ENCODE measurements around the gene CRACR2A.
A peak's percentile ranks its signal among the peaks of the same experiment; 100 is the strongest.

The CRACR2A gene

GRCh38 chr12:3768911-3769447, 16.1 kb upstream of the CRACR2A start:
- DNase-seq (ENCODE audit: low spot score in 2 of 2) (no peak), ATAC-seq (ENCODE audit: low read depth) (no peak)
- Mint-ChIP-seq H3K9me3 (no peaks in the 10 kb centered on the region), H3K27me3 (no peaks in the 10 kb centered on the region), H3K4me1 (peaks cover 3% of the 10 kb centered on the region), H3K27ac (no peak overlapping the region), H3K36me3 (peaks cover 4% of the 10 kb centered on the region), H3K4me3 (no peak overlapping the region)

GRCh38 chr12:3761116-3761735, 8.3 kb upstream of the CRACR2A start:
- H3K9me3 Mint-ChIP-seq = peaks cover 1% of the 10 kb centered on the region
- peaks cover 7% of the 10 kb centered on the region for H3K36me3 Mint-ChIP-seq
- DNase-seq (ENCODE audit: low spot score in 2 of 2) = no peak
- H3K4me3 Mint-ChIP-seq = no peak overlapping the region
- peaks cover 5% of the 10 kb centered on the region for H3K4me1 Mint-ChIP-seq
- ATAC-seq (ENCODE audit: low read depth) = no peak
- H3K27me3 Mint-ChIP-seq = no peaks in the 10 kb centered on the region
- no peak overlapping the region for H3K27ac Mint-ChIP-seq

GRCh38 chr12:3759878-3760277, 7.0 kb upstream of the CRACR2A start:
- H3K4me3 Mint-ChIP-seq = no peak overlapping the region
- H3K9me3 Mint-ChIP-seq = peaks cover 1% of the 10 kb centered on the region
- peaks cover 7% of the 10 kb centered on the region for H3K36me3 Mint-ChIP-seq
- peaks cover 5% of the 10 kb centered on the region for H3K4me1 Mint-ChIP-seq
- H3K27me3 Mint-ChIP-seq = no peaks in the 10 kb centered on the region
- DNase-seq (ENCODE audit: low spot score in 2 of 2) (no peak), ATAC-seq (ENCODE audit: low read depth) (no peak)
- H3K27ac Mint-ChIP-seq = no peak overlapping the region

- H3K36me3 Mint-ChIP-seq = peaks cover 8% of the 10 kb centered on the region
- H3K27me3 Mint-ChIP-seq = no peaks in the 10 kb centered on the region
- no peak overlapping the region for H3K4me3 Mint-ChIP-seq
- H3K27ac Mint-ChIP-seq = no peak overlapping the region
- H3K4me1 Mint-ChIP-seq = peaks cover 15% of the 10 kb centered on the region
- H3K9me3 Mint-ChIP-seq = peaks cover 1% of the 10 kb centered on the region
- no peak for DNase-seq (ENCODE audit: low spot score in 2 of 2)
- no peak for ATAC-seq (ENCODE audit: low read depth)
Measured at GRCh38 chr12:3757261-3757660, 4.4 kb upstream of the CRACR2A start.

GRCh38 chr12:3755898-3756297, 3.0 kb upstream of the CRACR2A start:
- Mint-ChIP-seq H3K9me3 (peaks cover 1% of the 10 kb centered on the region), H3K27me3 (no peaks in the 10 kb centered on the region), H3K27ac (no peak overlapping the region), H3K4me1 (peaks cover 29% of the 10 kb centered on the region), H3K4me3 (no peak overlapping the region), H3K36me3 (peaks cover 12% of the 10 kb centered on the region)
- no peak for DNase-seq (ENCODE audit: low spot score in 2 of 2)
- no peak for ATAC-seq (ENCODE audit: low read depth)

GRCh38 chr12:3753544-3754284, 805 bp upstream of the CRACR2A start:
- Mint-ChIP-seq H3K4me3 (peak overlapping the region; percentile 93), H3K27ac (peak overlapping the region; percentile 97), H3K27me3 (no peaks in the 10 kb centered on the region), H3K36me3 (peaks cover 13% of the 10 kb centered on the region), H3K9me3 (no peaks in the 10 kb centered on the region), H3K4me1 (peaks cover 35% of the 10 kb centered on the region)
- ATAC-seq (ENCODE audit: low read depth) (no peak), DNase-seq (ENCODE audit: low spot score in 2 of 2) (no peak)

- DNase-seq (ENCODE audit: low spot score in 2 of 2) = peak; percentile 20 to 49
- Mint-ChIP-seq H3K4me3 (peak overlapping the region; percentile 93), H3K27me3 (no peaks in the 10 kb centered on the region), H3K4me1 (peaks cover 35% of the 10 kb centered on the region), H3K36me3 (peaks cover 14% of the 10 kb centered on the region), H3K9me3 (no peaks in the 10 kb centered on the region), H3K27ac (peak overlapping the region; percentile 97)
- ATAC-seq (ENCODE audit: low read depth) = peak; percentile 70
Measured at GRCh38 chr12:3752096-3752709, 706 bp downstream of the CRACR2A start.

GRCh38 chr12:3751151-3752095, 1.5 kb downstream of the CRACR2A start:
- H3K4me1 Mint-ChIP-seq = peaks cover 35% of the 10 kb centered on the region

GRCh38 chr12:3750616-3751015, 2.3 kb downstream of the CRACR2A start:
- DNase-seq (ENCODE audit: low spot score in 2 of 2) (no peak), ATAC-seq (ENCODE audit: low read depth) (no peak)
- no peaks in the 10 kb centered on the region for H3K9me3 Mint-ChIP-seq
- peaks cover 35% of the 10 kb centered on the region for H3K4me1 Mint-ChIP-seq
- peak overlapping the region; percentile 97 for H3K27ac Mint-ChIP-seq
- no peak overlapping the region for H3K4me3 Mint-ChIP-seq
- no peaks in the 10 kb centered on the region for H3K27me3 Mint-ChIP-seq
- H3K36me3 Mint-ChIP-seq = peaks cover 27% of the 10 kb centered on the region

More at GRCh38 chr12:3751151-3752095, 1.5 kb downstream of the CRACR2A start:
- Mint-ChIP-seq H3K36me3 (peaks cover 21% of the 10 kb centered on the region), H3K4me3 (peak overlapping the region; percentile 93), H3K27ac (peak overlapping the region; percentile 97), H3K9me3 (no peaks in the 10 kb centered on the region), H3K27me3 (no peaks in the 10 kb centered on the region)
- ATAC-seq (ENCODE audit: low read depth) (no peak), DNase-seq (ENCODE audit: low spot score in 2 of 2) (no peak)

GRCh38 chr12:3748620-3749019, 4.3 kb downstream of the CRACR2A start:
- Mint-ChIP-seq H3K4me3 (no peak overlapping the region), H3K4me1 (peaks cover 33% of the 10 kb centered on the region), H3K9me3 (no peaks in the 10 kb centered on the region), H3K27ac (no peak overlapping the region), H3K36me3 (peaks cover 31% of the 10 kb centered on the region), H3K27me3 (no peaks in the 10 kb centered on the region)
- no peak for DNase-seq (ENCODE audit: low spot score in 2 of 2)
- no peak for ATAC-seq (ENCODE audit: low read depth)

- Mint-ChIP-seq H3K9me3 (no peaks in the 10 kb centered on the region), H3K4me3 (no peak overlapping the region), H3K27ac (no peak overlapping the region), H3K4me1 (peaks cover 30% of the 10 kb centered on the region), H3K36me3 (peaks cover 32% of the 10 kb centered on the region), H3K27me3 (no peaks in the 10 kb centered on the region)
- ATAC-seq (ENCODE audit: low read depth) = no peak
- no peak for DNase-seq (ENCODE audit: low spot score in 2 of 2)
Measured at GRCh38 chr12:3747976-3748619, 4.8 kb downstream of the CRACR2A start.

- Mint-ChIP-seq H3K27me3 (no peaks in the 10 kb centered on the region), H3K4me1 (peaks cover 30% of the 10 kb centered on the region), H3K27ac (no peak overlapping the region), H3K4me3 (no peak overlapping the region), H3K9me3 (no peaks in the 10 kb centered on the region), H3K36me3 (peaks cover 36% of the 10 kb centered on the region)
- DNase-seq (ENCODE audit: low spot score in 2 of 2) = no peak
- ATAC-seq (ENCODE audit: low read depth) = no peak
Measured at GRCh38 chr12:3747543-3747942, 5.4 kb downstream of the CRACR2A start.

- DNase-seq (ENCODE audit: low spot score in 2 of 2) = no peak
- no peak for ATAC-seq (ENCODE audit: low read depth)
- Mint-ChIP-seq H3K36me3 (peaks cover 36% of the 10 kb centered on the region), H3K4me1 (peaks cover 22% of the 10 kb centered on the region), H3K4me3 (no peak overlapping the region), H3K27me3 (no peaks in the 10 kb centered on the region), H3K27ac (no peak overlapping the region), H3K9me3 (no peaks in the 10 kb centered on the region)
Measured at GRCh38 chr12:3746758-3747157, 6.2 kb downstream of the CRACR2A start.

Measured in memory B cell (primary cell).